ENCODE data around the gene PPP1R7. TPM values are rescaled to one million over a fixed set of nuclear protein-coding genes. Genes with fewer than 3 reads are reported as not detected.

The PPP1R7 gene
- total RNA-seq, 4 donors from 2014 or later: 69.1 to 87.2 (median 73.7) TPM

GRCh38 chr2:241202681-241203080 is 52.4 kb downstream of the PPP1R7 start:
- intact Hi-C loops (cut with DNase I): no loop called here
- H3K36me3 ChIP-seq: no peaks in the 10 kb centered on the region
- no peak for DNase-seq (ENCODE audit: extremely low spot score)
- no peaks in the 10 kb centered on the region for H3K4me1 ChIP-seq
- no peak for TF ChIP-seq POLR2AphosphoS5 (IDR thresholded peaks at IDR 0.05)
- TF ChIP-seq POLR2A (IDR thresholded peaks at IDR 0.05; ENCODE audit: low read depth): no peak
- TF ChIP-seq CTCF (IDR thresholded peaks at IDR 0.05): no peak
- TF ChIP-seq EP300 (IDR thresholded peaks at IDR 0.05): no peak
- H3K27me3 ChIP-seq: no peaks in the 10 kb centered on the region
- H3K27ac ChIP-seq (replicated peaks in 1 of 4): no peak overlapping the region
- no peaks in the 10 kb centered on the region for H3K9me3 ChIP-seq
- no peak overlapping the region for H3K4me3 ChIP-seq
- WGBS: 93% methylated on average over 3 of the region's 9 CpGs

GRCh38 chr2:241203218-241204009 is 53.1 kb downstream of the PPP1R7 start:
- Histone ChIP-seq H3K27me3 (no peaks in the 10 kb centered on the region), H3K4me3 (no peak overlapping the region), H3K4me1 (no peaks in the 10 kb centered on the region), H3K36me3 (no peaks in the 10 kb centered on the region), H3K27ac (replicated peaks in 1 of 4) (no peak overlapping the region), H3K9me3 (no peaks in the 10 kb centered on the region)
- no peak for DNase-seq (ENCODE audit: extremely low spot score)
- 87% methylated on average over 11 of the region's 27 CpGs for WGBS
- no peak for TF ChIP-seq POLR2A (IDR thresholded peaks at IDR 0.05; ENCODE audit: low read depth)
- TF ChIP-seq CTCF (IDR thresholded peaks at IDR 0.05): no peak
- no peak for TF ChIP-seq EP300 (IDR thresholded peaks at IDR 0.05)
- intact Hi-C loops (cut with DNase I): no loop called here

GRCh38 chr2:241204010-241204384 is 53.7 kb downstream of the PPP1R7 start:
- no peaks in the 10 kb centered on the region for H3K9me3 ChIP-seq
- TF ChIP-seq POLR2A (IDR thresholded peaks at IDR 0.05; ENCODE audit: low read depth): no peak
- TF ChIP-seq CTCF (IDR thresholded peaks at IDR 0.05): no peak
- no peak for TF ChIP-seq POLR2AphosphoS5 (IDR thresholded peaks at IDR 0.05)
- no peak for TF ChIP-seq EP300 (IDR thresholded peaks at IDR 0.05)

GRCh38 chr2:241204490-241204889 is 54.2 kb downstream of the PPP1R7 start:
- Histone ChIP-seq H3K9me3 (no peaks in the 10 kb centered on the region), H3K4me3 (no peak overlapping the region), H3K27me3 (no peaks in the 10 kb centered on the region), H3K36me3 (no peaks in the 10 kb centered on the region), H3K4me1 (no peaks in the 10 kb centered on the region), H3K27ac (replicated peaks in 1 of 4) (no peak overlapping the region)
- no peak for DNase-seq (ENCODE audit: extremely low spot score)
- intact Hi-C loops (cut with DNase I): no loop called here
- no peak for TF ChIP-seq POLR2A (IDR thresholded peaks at IDR 0.05; ENCODE audit: low read depth)
- no peak for TF ChIP-seq POLR2AphosphoS5 (IDR thresholded peaks at IDR 0.05)
- TF ChIP-seq CTCF (IDR thresholded peaks at IDR 0.05): no peak
- TF ChIP-seq EP300 (IDR thresholded peaks at IDR 0.05): no peak
- WGBS: 82% methylated on average over 3 of the region's 4 CpGs

More at GRCh38 chr2:241204010-241204384, 53.7 kb downstream of the PPP1R7 start:
- intact Hi-C loops (cut with DNase I): no loop called here
- Histone ChIP-seq H3K4me1 (no peaks in the 10 kb centered on the region), H3K27ac (replicated peaks in 1 of 4) (no peak overlapping the region), H3K4me3 (no peak overlapping the region), H3K36me3 (no peaks in the 10 kb centered on the region), H3K27me3 (no peaks in the 10 kb centered on the region)
- DNase-seq (ENCODE audit: extremely low spot score): no peak
- WGBS: 98% methylated on average over 8 of the region's 10 CpGs

- TF ChIP-seq EP300 (IDR thresholded peaks at IDR 0.05): no peak
- no peak for TF ChIP-seq POLR2A (IDR thresholded peaks at IDR 0.05; ENCODE audit: low read depth)
- no peak for TF ChIP-seq POLR2AphosphoS5 (IDR thresholded peaks at IDR 0.05)
- no peak for TF ChIP-seq CTCF (IDR thresholded peaks at IDR 0.05)
- no peaks in the 10 kb centered on the region for H3K9me3 ChIP-seq
- WGBS: 84% methylated on average over 3 of the region's 3 CpGs
- H3K27ac ChIP-seq (replicated peaks in 1 of 4): no peak overlapping the region
- H3K36me3 ChIP-seq: no peaks in the 10 kb centered on the region
- no peak for DNase-seq (ENCODE audit: extremely low spot score)
- H3K4me1 ChIP-seq: no peaks in the 10 kb centered on the region
- intact Hi-C loops (cut with DNase I): no loop called here
- no peaks in the 10 kb centered on the region for H3K27me3 ChIP-seq
- H3K4me3 ChIP-seq: no peak overlapping the region
These were observed 54.8 kb downstream of the PPP1R7 start for GRCh38 chr2:241205086-241205485.

Measured in esophagus muscularis mucosa (tissue), 4 donors.